SK-N-SH (cell line): ENCODE data around the gene TACC2. TPM values are rescaled to one million over a fixed set of nuclear protein-coding genes. Genes with fewer than 3 reads are reported as not detected.

ENCODE experiments used
- CTCF ChIA-PET: fragments of 300-600, 350-600 bp; formaldehyde crosslinking; extraction: SDS; loops from one replicate; lab custom pipeline; 2021; lab: Yijun Ruan, JAX
- POLR2A ChIA-PET: fragments of 350-600 bp; sonication (Branson Sonifier 250); formaldehyde crosslinking; extraction: SDS; loops from one replicate; lab custom pipeline; 2020; ENCODE audit warnings: antibody characterized with exemption, inconsistent platforms; lab: Yijun Ruan, JAX
- DNase-seq: peaks from one replicate; pipeline ENCODE4 v3.0.0; 2012
- H2AFZ ChIP-seq: fragments of 200-600 bp; sonication (generic); 2 replicates; pipeline ENCODE4 v1.8.1; 2016; ENCODE audit warnings: antibody characterized with exemption, mild to moderate bottlenecking, low read depth
- H3F3A ChIP-seq: fragments of 200-600 bp; sonication (generic); replicated peaks from 2 replicates; pipeline ENCODE3; 2016; ENCODE audit warnings: antibody characterized with exemption, mild to moderate bottlenecking; ENCODE audit not compliant: insufficient read depth
- H3K27ac ChIP-seq, 2 experiments: fragments of 200-500 bp in 1 of 2; fragments of 200-600 bp in 1 of 2; sonication (Bioruptor generic) in 1 of 2; sonication (generic), shearing (Covaris generic) in 1 of 2; 2 replicates each; pipeline versions ENCODE4 v1.5.1 to v1.6.1; 2014 to 2016; ENCODE audit warnings: low read depth in 2 of 2, inconsistent platforms in 1 of 2, low read length in 1 of 2, mild to moderate bottlenecking in 1 of 2, mixed read lengths in 1 of 2
- H3K27me3 ChIP-seq: fragments of 200-600 bp; sonication (generic), shearing (Covaris generic); 2 replicates; pipeline ENCODE4 v1.6.1; 2016; ENCODE audit warnings: mixed run types; ENCODE audit not compliant: insufficient read depth
- H3K36me3 ChIP-seq, 2 experiments: fragments of 200-500 bp in 1 of 2; fragments of 200-600 bp in 1 of 2; sonication (Bioruptor generic) in 1 of 2; sonication (generic) in 1 of 2; replicated peaks in 1 of 2; 2 replicates each; pipeline versions ENCODE3 to v1.5.1; 2014 to 2016; ENCODE audit warnings: low read length in 1 of 2, mild to moderate bottlenecking in 1 of 2; ENCODE audit not compliant: insufficient read depth in 2 of 2, control insufficient read depth in 1 of 2
- H3K4me1 ChIP-seq, 2 experiments: fragments of 200-500 bp in 1 of 2; fragments of 200-600 bp in 1 of 2; sonication (Bioruptor generic) in 1 of 2; sonication (generic), shearing (Covaris generic) in 1 of 2; 2 replicates each; pipeline versions ENCODE4 v1.5.1 to v1.6.1; 2014 to 2016; ENCODE audit warnings: low read depth in 1 of 2, low read length in 1 of 2, mixed run types in 1 of 2; ENCODE audit not compliant: insufficient read depth in 2 of 2, control insufficient read depth in 1 of 2
- H3K4me2 ChIP-seq: fragments of 200-600 bp; sonication (generic), shearing (Covaris generic); 2 replicates; pipeline ENCODE4 v1.6.1; 2017; ENCODE audit warnings: mixed run types
- H3K4me3 ChIP-seq, 2 experiments: fragments of 200-500 bp in 1 of 2; fragments of 200-600 bp in 1 of 2; sonication (Bioruptor generic) in 1 of 2; sonication (generic), shearing (Covaris generic) in 1 of 2; 2 replicates each; pipeline versions ENCODE4 v1.5.1 to v1.8.1; 2014 to 2016; ENCODE audit warnings: low read depth in 2 of 2, inconsistent platforms in 1 of 2, low read length in 1 of 2, mild to moderate bottlenecking in 1 of 2, mixed read lengths in 1 of 2, moderate library complexity in 1 of 2
- H3K79me2 ChIP-seq: fragments of 200-600 bp; sonication (generic); 2 replicates; pipeline ENCODE4 v1.8.1; 2017; ENCODE audit warnings: mild to moderate bottlenecking; ENCODE audit not compliant: insufficient read depth
- H3K9ac ChIP-seq: fragments of 200-600 bp; sonication (generic); 2 replicates; pipeline ENCODE4 v1.6.1; 2017; ENCODE audit warnings: mixed run types
- H3K9me2 ChIP-seq: fragments of 200-600 bp; sonication (generic); 2 replicates; pipeline ENCODE4 v1.6.1; 2017; ENCODE audit warnings: mixed run types
- H3K9me3 ChIP-seq: fragments of 200-600 bp; sonication (generic); 2 replicates; pipeline ENCODE4 v1.6.1; 2017; ENCODE audit warnings: mixed run types, mild to moderate bottlenecking, moderate library complexity
- H4K20me1 ChIP-seq: fragments of 200-600 bp; sonication (generic); 2 replicates; pipeline ENCODE4 v1.6.1; 2017; ENCODE audit warnings: mild to moderate bottlenecking, mixed run types; ENCODE audit not compliant: insufficient read depth
- CTCF ChIP-seq: fragments of 200-600 bp; sonication (generic); IDR thresholded peaks from 2 replicates; pipeline ENCODE4 v1.6.1; 2017; ENCODE audit warnings: antibody characterized with exemption, mild to moderate bottlenecking, moderate library complexity
- EP300 ChIP-seq, 2 experiments: IDR thresholded peaks; 2 replicates each; pipeline versions ENCODE4 v1.4.0 to v1.6.1; 2012; ENCODE audit warnings: borderline replicate concordance in 1 of 2, low read depth in 1 of 2, low read length in 1 of 2
- FOXJ3 ChIP-seq: sonication (generic); formaldehyde crosslinking; IDR thresholded peaks from 2 replicates; pipeline ENCODE4 v1.5.1; 2020; ENCODE audit warnings: mild to moderate bottlenecking, missing genetic modification reagents
- FOXM1 ChIP-seq: IDR thresholded peaks from 2 replicates; pipeline ENCODE4 v1.4.0; 2012; ENCODE audit warnings: low read depth, mild to moderate bottlenecking
- GABPA ChIP-seq: IDR thresholded peaks from 2 replicates; pipeline ENCODE4 v1.4.0; 2012; ENCODE audit warnings: low read depth, mild to moderate bottlenecking
- MAX ChIP-seq: IDR thresholded peaks from 2 replicates; pipeline ENCODE4 v1.4.0; 2012; ENCODE audit warnings: low read depth
- MXI1 ChIP-seq: IDR thresholded peaks from 2 replicates; pipeline ENCODE4 v1.6.1; 2012; ENCODE audit warnings: mild to moderate bottlenecking, low read depth, low read length, improper control_type of control experiment
- POLR2AphosphoS5 ChIP-seq: IDR thresholded peaks from 2 replicates; pipeline ENCODE4 v1.6.1; 2012; ENCODE audit warnings: low read depth, low read length
- RFX5 ChIP-seq: IDR thresholded peaks from 2 replicates; pipeline ENCODE4 v1.6.1; 2012; ENCODE audit warnings: mild to moderate bottlenecking, improper control_type of control experiment, low read length
- TAF1 ChIP-seq: IDR thresholded peaks from 2 replicates; pipeline ENCODE4 v1.6.1; 2012; ENCODE audit warnings: low read depth, mild to moderate bottlenecking, low read length, moderate library complexity, borderline replicate concordance
- TEAD4 ChIP-seq: IDR thresholded peaks from 2 replicates; pipeline ENCODE4 v1.4.0; 2012; ENCODE audit warnings: mild to moderate bottlenecking, borderline replicate concordance; ENCODE audit not compliant: insufficient read depth
- YY1 ChIP-seq: IDR thresholded peaks from 2 replicates; pipeline ENCODE4 v1.4.0; 2012; ENCODE audit warnings: low read depth, mild to moderate bottlenecking
- WGBS: methylation state at CpG from one replicate; pipeline ENCODE4 v1.1.6; 2017; ENCODE audit warnings: low lambda C conversion rate; 5-methylcytosine and 5-hydroxymethylcytosine counted together
- polyA plus RNA-seq, 3 experiments: library from polyadenylated mRNA; depleted of rRNA; stranded (reverse); fragments of >200 nt; gene quantifications; 2 replicates each; pipeline ENCODE4 v1.2.3, GENCODE V29; 2012
- TF ChIP-seq, protein P1 (sequence below): IDR thresholded peaks from 2 replicates; pipeline ENCODE4; 2012

The TACC2 gene
- polyA plus RNA-seq, 1 of the 3 experiments (the other 2 are of a cell fraction) = 8.8 TPM

- TF ChIP-seq CTCF = no peak
- no peak for TF ChIP-seq EP300 (IDR thresholded peaks at IDR 0.05; ENCODE audit: borderline replicate concordance in 1 of 2, low read depth in 1 of 2, low read length in 1 of 2)
- no peak for TF ChIP-seq POLR2AphosphoS5
Observed at GRCh38 chr10:122240401-122240800, 251.4 kb downstream of the TACC2 start (continued).

- Histone ChIP-seq H3K4me1 (peaks cover 0 to 15% of the 10 kb centered on the region in 2 experiments; a peak in 2 of 4 replicates), H4K20me1 (no peaks in the 10 kb centered on the region), H3K9ac (no peak overlapping the region), H2AFZ (no peak overlapping the region), H3K9me3 (no peaks in the 10 kb centered on the region), H3K27ac (no peak overlapping the region), H3K4me2 (no peak overlapping the region), H3K79me2 (no peaks in the 10 kb centered on the region), H3K27me3 (no peaks in the 10 kb centered on the region), H3F3A (no peaks in the 10 kb centered on the region), H3K4me3 (no peak overlapping the region), H3K36me3 (peaks cover 9 to 21% of the 10 kb centered on the region in 2 experiments), H3K9me2 (no peaks in the 10 kb centered on the region)
- 100% methylated on average over 8 of the region's 8 CpGs for WGBS
- POLR2A ChIA-PET = no interaction called here
- DNase-seq = no peak
- no peak for TF ChIP-seq RFX5
- no peak for TF ChIP-seq EP300 (IDR thresholded peaks at IDR 0.05; ENCODE audit: borderline replicate concordance in 1 of 2, low read depth in 1 of 2, low read length in 1 of 2)
- TF ChIP-seq, protein P1, sequence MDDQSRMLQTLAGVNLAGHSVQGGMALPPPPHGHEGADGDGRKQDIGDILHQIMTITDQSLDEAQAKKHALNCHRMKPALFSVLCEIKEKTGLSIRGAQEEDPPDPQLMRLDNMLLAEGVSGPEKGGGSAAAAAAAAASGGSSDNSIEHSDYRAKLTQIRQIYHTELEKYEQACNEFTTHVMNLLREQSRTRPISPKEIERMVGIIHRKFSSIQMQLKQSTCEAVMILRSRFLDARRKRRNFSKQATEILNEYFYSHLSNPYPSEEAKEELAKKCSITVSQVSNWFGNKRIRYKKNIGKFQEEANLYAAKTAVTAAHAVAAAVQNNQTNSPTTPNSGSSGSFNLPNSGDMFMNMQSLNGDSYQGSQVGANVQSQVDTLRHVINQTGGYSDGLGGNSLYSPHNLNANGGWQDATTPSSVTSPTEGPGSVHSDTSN = no peak
- no peak for TF ChIP-seq TAF1
- CTCF ChIA-PET = no interaction called here
Observed at GRCh38 chr10:122241836-122242235, 252.9 kb downstream of the TACC2 start.

- no peaks in the 10 kb centered on the region for H3K79me2 ChIP-seq
- TF ChIP-seq RFX5 = no peak
- no peak for TF ChIP-seq EP300 (IDR thresholded peaks at IDR 0.05; ENCODE audit: borderline replicate concordance in 1 of 2, low read depth in 1 of 2, low read length in 1 of 2)
- TF ChIP-seq, protein P1 = no peak
- no peak for TF ChIP-seq CTCF
- TF ChIP-seq MAX = no peak
- TF ChIP-seq FOXM1 = no peak
- TF ChIP-seq FOXJ3 (CRISPR knock-in tag) = no peak
- no peak for TF ChIP-seq POLR2AphosphoS5
- TF ChIP-seq TEAD4 = no peak
- no peak for TF ChIP-seq YY1
- TF ChIP-seq MXI1 = no peak
- TF ChIP-seq GABPA = no peak
- H4K20me1 ChIP-seq = no peaks in the 10 kb centered on the region
- WGBS = 96% methylated on average over 2 of the region's 2 CpGs
- H3K9me3 ChIP-seq = no peaks in the 10 kb centered on the region
- ChIA-PET POLR2A (no interaction called here), CTCF (interaction anchor here (5.5 kb wide), 1 partner anchor 24 kb away, joined by 25 read pairs; no protein-coding TSS in a partner anchor)
- H2AFZ ChIP-seq = no peak overlapping the region
- no peak for DNase-seq
- peaks cover 6 to 17% of the 10 kb centered on the region in 2 experiments for H3K36me3 ChIP-seq
- no peaks in the 10 kb centered on the region for H3K9me2 ChIP-seq
- H3K4me1 ChIP-seq = peaks cover 0 to 2% of the 10 kb centered on the region in 2 experiments; a peak in 1 of 4 replicates
- no peaks in the 10 kb centered on the region for H3K27me3 ChIP-seq
- H3K27ac ChIP-seq = no peak overlapping the region
- no peak overlapping the region for H3K9ac ChIP-seq
- no peak overlapping the region for H3K4me3 ChIP-seq
- H3K4me2 ChIP-seq = no peak overlapping the region
- H3F3A ChIP-seq = no peaks in the 10 kb centered on the region
Observed at GRCh38 chr10:122243550-122243949, 254.6 kb downstream of the TACC2 start.
